A673 (cell line): ENCODE data around the gene KCNQ1OT1.

Experiments
- EZH2 ChIP-seq: fragments of 200-600 bp; sonication (generic); IDR thresholded peaks from 2 replicates; pipeline ENCODE4 v1.6.1; 2017; ENCODE audit warnings: borderline replicate concordance, low read depth, mild to moderate bottlenecking, mixed read lengths, antibody characterized with exemption, low read length; ENCODE audit not compliant: poor library complexity, severe bottlenecking
- TF ChIP-seq, protein P1 (sequence below): fragments of 300-800, 200-600 bp; sonication (generic); conservative IDR thresholded peaks from 2 replicates; pipeline ENCODE4 v1.5.1; 2017; ENCODE audit warnings: low read depth, mild to moderate bottlenecking, antibody characterized with exemption, low read length, moderate library complexity, mixed read lengths

DNA sequence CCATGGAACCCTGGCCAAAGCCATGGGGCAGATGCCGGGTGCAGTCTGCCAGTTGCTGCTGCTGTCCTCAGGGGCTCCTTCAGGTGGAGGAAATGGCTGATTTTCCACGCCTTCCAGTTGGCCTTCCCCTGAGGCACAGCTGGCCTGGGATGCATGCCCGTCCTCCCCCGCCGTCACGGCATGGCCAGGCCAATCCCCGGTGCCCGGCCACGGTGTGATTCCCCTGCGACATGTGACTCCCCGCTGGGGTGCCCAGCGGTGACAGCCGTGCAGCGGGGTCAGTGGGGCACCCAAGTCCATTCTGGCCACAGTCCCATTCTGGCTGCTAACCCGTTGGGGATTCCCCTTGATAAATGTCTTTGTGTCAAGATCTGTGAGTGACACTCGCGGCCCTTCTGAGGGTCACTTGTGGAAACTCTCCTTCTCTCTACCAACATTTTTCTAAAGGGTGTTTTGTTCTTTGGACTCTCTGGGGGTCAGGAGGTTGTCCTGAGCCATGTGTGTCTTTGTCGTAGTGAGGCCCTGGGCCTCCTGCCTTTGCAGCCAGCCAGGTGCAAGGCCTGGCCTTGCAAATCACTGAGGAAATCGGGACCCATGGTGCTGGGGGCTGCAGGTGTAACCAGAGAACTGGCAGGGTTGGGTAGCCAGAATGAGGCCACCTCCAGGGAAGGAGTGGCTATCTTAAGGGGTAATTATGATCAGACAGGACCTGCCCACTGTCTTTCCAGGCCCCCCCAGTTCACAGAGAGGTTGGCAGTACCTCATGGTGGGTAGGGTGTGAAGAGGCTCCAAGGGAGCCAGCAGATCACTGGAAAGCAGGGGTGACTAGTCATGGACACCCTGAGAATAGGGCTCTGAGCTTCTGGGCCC is 37.1 kb downstream of the KCNQ1OT1 start:
- TF ChIP-seq, protein P1, sequence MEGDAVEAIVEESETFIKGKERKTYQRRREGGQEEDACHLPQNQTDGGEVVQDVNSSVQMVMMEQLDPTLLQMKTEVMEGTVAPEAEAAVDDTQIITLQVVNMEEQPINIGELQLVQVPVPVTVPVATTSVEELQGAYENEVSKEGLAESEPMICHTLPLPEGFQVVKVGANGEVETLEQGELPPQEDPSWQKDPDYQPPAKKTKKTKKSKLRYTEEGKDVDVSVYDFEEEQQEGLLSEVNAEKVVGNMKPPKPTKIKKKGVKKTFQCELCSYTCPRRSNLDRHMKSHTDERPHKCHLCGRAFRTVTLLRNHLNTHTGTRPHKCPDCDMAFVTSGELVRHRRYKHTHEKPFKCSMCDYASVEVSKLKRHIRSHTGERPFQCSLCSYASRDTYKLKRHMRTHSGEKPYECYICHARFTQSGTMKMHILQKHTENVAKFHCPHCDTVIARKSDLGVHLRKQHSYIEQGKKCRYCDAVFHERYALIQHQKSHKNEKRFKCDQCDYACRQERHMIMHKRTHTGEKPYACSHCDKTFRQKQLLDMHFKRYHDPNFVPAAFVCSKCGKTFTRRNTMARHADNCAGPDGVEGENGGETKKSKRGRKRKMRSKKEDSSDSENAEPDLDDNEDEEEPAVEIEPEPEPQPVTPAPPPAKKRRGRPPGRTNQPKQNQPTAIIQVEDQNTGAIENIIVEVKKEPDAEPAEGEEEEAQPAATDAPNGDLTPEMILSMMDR = no peak
- no peak for TF ChIP-seq EZH2
